Prostate gland (tissue), 2 donors: ENCODE data around the gene PIP5K1C. TPM values are rescaled to one million over a fixed set of nuclear protein-coding genes. Genes with fewer than 3 reads are reported as not detected.
A peak's percentile ranks its signal among the peaks of the same experiment; 100 is the strongest.

ENCODE experiments used
- DNase-seq: peaks from one replicate; pipeline ENCODE4 v3.0.0-alpha.2; 2019; ENCODE audit warnings: low spot score
- H3K27ac ChIP-seq, 2 donors: fragments of 200-600 bp; sonication (generic); 2 replicates each; pipeline ENCODE4 v1.5.1; 2017 to 2019
- H3K27me3 ChIP-seq: fragments of 200-600 bp; sonication (generic); replicated peaks from 2 replicates; pipeline ENCODE4 v1.5.1; 2019; ENCODE audit not compliant: insufficient read depth
- H3K36me3 ChIP-seq, 2 donors: fragments of 200-600 bp; sonication (generic); 1 replicate in 1 of 2; 2 replicates in 1 of 2; pipeline versions ENCODE4 v1.5.1 to v1.8.1; 2017 to 2019
- H3K4me1 ChIP-seq: fragments of 200-600 bp; sonication (generic); replicated peaks from 2 replicates; pipeline ENCODE4 v1.5.1; 2019
- H3K4me3 ChIP-seq, 2 donors: fragments of 200-600 bp; sonication (generic); 2 replicates each; pipeline ENCODE4 v1.5.1; 2017 to 2019
- H3K9me3 ChIP-seq: fragments of 200-600 bp; sonication (generic); 2 replicates; pipeline ENCODE4 v1.5.1; 2017
- POLR2A ChIP-seq: fragments of 450-650 bp; IDR thresholded peaks from one replicate; pipeline ENCODE4 v1.6.1; 2016; ENCODE audit warnings: antibody characterized with exemption, mild to moderate bottlenecking
- POLR2AphosphoS5 ChIP-seq: sonication (generic); formaldehyde crosslinking; IDR thresholded peaks from one replicate; pipeline ENCODE4 v1.6.1; 2017; ENCODE audit warnings: antibody characterized with exemption
- WGBS: methylation state at CpG from one replicate; pipeline ENCODE4 v1.1.5; 2018; 5-methylcytosine and 5-hydroxymethylcytosine counted together
- intact Hi-C: fragments of 100-400 bp; cut with DNase I; formaldehyde crosslinking; loops from one replicate; pipeline ENCODE4 v1.14.2; 2022
- total RNA-seq, 2 donors: library from RNA; depleted of rRNA; stranded (reverse); fragments of >200 nt; gene quantifications; one replicate each; pipeline ENCODE4 v1.1.0, GENCODE V29; 2016
- TF ChIP-seq, protein P1 (sequence below), 4 experiments: fragments of 200-600 bp in 2 of 4; fragments of 450-650 bp in 2 of 4; sonication (generic) in 2 of 4; IDR thresholded peaks; 1 replicate in 3 of 4; 2 replicates in 1 of 4; pipeline ENCODE4 v1.5.1; 2016 to 2019; ENCODE audit warnings: antibody characterized with exemption in 4 of 4, mild to moderate bottlenecking in 2 of 4, moderate library complexity in 2 of 4

PIP5K1C gene
- total RNA-seq, 2 donors from 2014 or later, result 34.3 to 75.5 TPM

DNA sequence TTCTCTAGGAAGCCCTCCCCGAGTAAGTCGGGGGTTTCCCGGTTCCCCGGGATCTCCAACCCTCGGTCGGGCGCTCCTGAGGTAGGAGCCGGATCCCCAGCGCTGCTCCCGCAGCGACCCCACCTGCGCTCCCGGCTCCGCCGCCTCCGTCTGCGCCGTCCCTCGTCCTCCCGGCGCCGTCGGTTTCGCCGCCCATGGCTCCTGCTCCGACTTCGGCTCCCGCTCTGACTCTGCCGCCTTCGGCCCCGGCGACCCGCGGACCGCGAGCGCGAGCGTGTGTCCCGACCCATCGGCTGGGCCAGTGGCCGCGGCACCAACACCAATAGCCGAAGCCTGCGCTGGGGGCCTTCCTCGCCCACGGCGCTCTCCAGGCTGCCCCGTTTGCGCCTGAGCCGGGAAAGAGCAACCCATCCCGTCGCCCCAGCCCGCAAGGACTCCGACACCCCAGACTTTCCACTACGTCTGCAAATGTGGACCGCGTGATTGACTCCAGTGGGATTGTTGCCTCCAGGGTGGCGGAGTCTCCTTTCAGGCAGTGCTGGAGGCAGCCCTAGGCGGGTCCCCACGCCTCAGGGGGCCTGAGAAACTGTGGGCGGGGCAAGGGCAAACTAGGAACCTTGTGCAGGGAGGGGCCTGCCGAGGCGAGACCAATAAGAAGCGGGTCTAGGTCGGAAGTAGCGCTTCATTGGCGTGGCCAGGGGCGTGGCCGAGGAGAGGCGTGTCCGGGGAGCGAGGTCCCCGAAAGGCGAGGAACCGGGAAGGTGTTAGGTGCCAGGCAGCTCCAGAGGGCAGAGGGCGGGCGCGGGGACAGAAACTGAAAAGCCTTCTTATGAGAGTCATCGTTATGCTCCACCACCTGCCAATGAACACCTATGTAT, 73.6 kb downstream of the PIP5K1C start, which contains the start of gene CACTIN:
Gene CACTIN (minus strand): TSS at position 318 of the 878 bp plus-strand sequence. CDS start 28 bp downstream, at position 290.
- Histone ChIP-seq H3K9me3 (no peaks in the 10 kb centered on the region), H3K36me3 (no peaks in the 10 kb centered on the region), H3K4me1 (peaks cover 7% of the 10 kb centered on the region), H3K4me3 (peak within 1 kb of the TSS; percentile 81 to 86), H3K27ac (peak within 1 kb of the TSS; percentile 91 to 97), H3K27me3 (no peaks in the 10 kb centered on the region)
- intact Hi-C loops, result no loop called here
- peak; percentile 97 for DNase-seq
- TF ChIP-seq POLR2A (peak; percentile 55), POLR2AphosphoS5 (peak; percentile 97)
- TF ChIP-seq, protein P1, sequence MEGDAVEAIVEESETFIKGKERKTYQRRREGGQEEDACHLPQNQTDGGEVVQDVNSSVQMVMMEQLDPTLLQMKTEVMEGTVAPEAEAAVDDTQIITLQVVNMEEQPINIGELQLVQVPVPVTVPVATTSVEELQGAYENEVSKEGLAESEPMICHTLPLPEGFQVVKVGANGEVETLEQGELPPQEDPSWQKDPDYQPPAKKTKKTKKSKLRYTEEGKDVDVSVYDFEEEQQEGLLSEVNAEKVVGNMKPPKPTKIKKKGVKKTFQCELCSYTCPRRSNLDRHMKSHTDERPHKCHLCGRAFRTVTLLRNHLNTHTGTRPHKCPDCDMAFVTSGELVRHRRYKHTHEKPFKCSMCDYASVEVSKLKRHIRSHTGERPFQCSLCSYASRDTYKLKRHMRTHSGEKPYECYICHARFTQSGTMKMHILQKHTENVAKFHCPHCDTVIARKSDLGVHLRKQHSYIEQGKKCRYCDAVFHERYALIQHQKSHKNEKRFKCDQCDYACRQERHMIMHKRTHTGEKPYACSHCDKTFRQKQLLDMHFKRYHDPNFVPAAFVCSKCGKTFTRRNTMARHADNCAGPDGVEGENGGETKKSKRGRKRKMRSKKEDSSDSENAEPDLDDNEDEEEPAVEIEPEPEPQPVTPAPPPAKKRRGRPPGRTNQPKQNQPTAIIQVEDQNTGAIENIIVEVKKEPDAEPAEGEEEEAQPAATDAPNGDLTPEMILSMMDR (IDR thresholded peaks at IDR 0.05), result peak in 1 of 4 experiments; percentile 25
- WGBS, result under 1% methylated on average over 80 of the region's 80 CpGs

DNA sequence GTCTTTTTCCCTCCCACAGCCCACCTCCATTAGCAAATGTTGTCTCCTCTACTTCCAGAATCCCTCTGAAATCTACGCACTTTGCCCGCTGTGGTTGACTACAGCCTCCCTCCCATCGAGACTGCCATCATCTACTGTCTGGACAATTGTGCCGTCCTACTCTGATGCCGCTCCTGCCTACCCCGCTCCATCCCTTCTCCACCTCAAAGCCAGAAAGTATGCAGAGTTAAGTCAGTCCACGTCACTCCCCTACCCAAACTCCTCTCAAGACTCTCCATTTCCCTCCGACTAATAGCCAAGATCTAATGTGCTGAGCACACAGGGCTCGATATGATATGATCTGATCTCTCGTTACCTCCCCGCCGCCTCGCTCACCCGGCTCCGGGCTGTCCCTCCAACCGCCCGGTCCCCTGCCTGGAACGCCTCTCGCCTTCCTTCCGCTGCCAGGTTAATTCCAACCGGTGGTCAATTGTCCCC, 74.2 kb downstream of the PIP5K1C start:
- TF ChIP-seq, protein P1 (IDR thresholded peaks at IDR 0.05), result no peak
- TF ChIP-seq POLR2AphosphoS5 (no peak), POLR2A (no peak)
- 2% methylated on average over 21 of the region's 21 CpGs for WGBS
- Histone ChIP-seq H3K9me3 (no peaks in the 10 kb centered on the region), H3K27me3 (no peaks in the 10 kb centered on the region), H3K27ac (peak overlapping the region; percentile 91 to 97), H3K4me3 (peak overlapping the region; percentile 81 to 86), H3K4me1 (peaks cover 7% of the 10 kb centered on the region), H3K36me3 (no peaks in the 10 kb centered on the region)
- DNase-seq, result no peak
- intact Hi-C loops, result no loop called here

DNA sequence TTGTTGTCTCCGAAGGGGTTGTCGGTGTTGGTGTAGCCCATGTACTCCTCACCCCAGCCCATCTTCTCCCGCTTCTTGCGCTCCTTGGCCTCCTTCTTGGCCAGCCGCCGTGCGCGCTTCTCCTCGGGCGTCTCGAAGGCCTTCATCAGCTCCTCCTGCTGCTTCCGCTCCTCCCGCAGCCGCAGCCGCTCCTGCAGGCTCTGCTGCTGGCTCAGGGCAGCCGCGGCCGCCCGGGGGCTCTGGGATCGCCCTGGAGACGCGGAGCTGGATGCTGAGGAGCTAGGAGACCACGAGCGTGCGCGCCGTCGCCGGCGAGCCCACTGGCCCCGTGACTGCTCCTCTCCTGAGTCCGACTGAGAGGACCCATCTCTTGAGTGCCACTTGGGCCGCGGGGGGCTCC, 76.6 kb downstream of the PIP5K1C start:
- TF ChIP-seq POLR2AphosphoS5 (no peak), POLR2A (no peak)
- TF ChIP-seq, protein P1 (IDR thresholded peaks at IDR 0.05), result no peak
- Histone ChIP-seq H3K4me1 (peaks cover 7% of the 10 kb centered on the region), H3K27ac (no peak overlapping the region), H3K36me3 (peaks cover 0 to 6% of the 10 kb centered on the region in 2 donors), H3K27me3 (no peaks in the 10 kb centered on the region), H3K4me3 (no peak overlapping the region), H3K9me3 (no peaks in the 10 kb centered on the region)
- WGBS, result 91% methylated on average over 18 of the region's 34 CpGs
- DNase-seq, result no peak
- intact Hi-C loops, result no loop called here

DNA sequence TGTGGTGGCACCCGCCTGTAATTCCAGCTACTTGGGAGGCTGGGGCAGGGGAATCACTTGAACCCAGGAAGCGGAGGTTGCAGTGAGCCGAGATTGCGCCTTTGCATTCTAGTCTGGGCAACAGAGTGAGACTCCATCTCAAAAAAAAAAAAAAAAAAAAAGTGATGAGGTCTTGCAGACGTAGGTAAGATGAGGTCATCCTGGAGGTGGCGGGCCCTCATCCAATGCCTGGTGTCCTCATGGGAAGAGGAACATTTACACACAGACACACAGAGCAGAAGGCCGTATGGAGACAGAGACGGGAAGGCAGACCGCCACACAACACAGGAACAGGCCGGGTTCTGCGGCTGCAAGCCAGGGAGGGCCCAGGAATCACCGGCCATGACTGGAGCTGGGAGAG, 78.0 kb downstream of the PIP5K1C start:
- no peak for DNase-seq
- Histone ChIP-seq H3K9me3 (no peaks in the 10 kb centered on the region), H3K4me1 (peaks cover 7% of the 10 kb centered on the region), H3K27me3 (no peaks in the 10 kb centered on the region), H3K36me3 (peaks cover 0 to 6% of the 10 kb centered on the region in 2 donors), H3K4me3 (no peak overlapping the region), H3K27ac (no peak overlapping the region)
- intact Hi-C loops, result no loop called here
- WGBS, result 90% methylated on average over 12 of the region's 12 CpGs
- no peak for TF ChIP-seq POLR2AphosphoS5
- TF ChIP-seq, protein P1 (IDR thresholded peaks at IDR 0.05), result no peak
- no peak for TF ChIP-seq POLR2A
